T47D (cell line): ENCODE results near the gene COBL.

ENCODE experiments used
- DNase-seq, 2 experiments: peaks; one replicate each; pipeline versions ENCODE4 v3.0.0 to v3.0.0-alpha.2; 2011 to 2012; ENCODE audit warnings: low read depth in 1 of 2, low spot score in 1 of 2
- JUND ChIP-seq: IDR thresholded peaks from 2 replicates; pipeline ENCODE4 v1.6.1; 2012; ENCODE audit warnings: low read depth
- in situ Hi-C: cut with HindIII; loops from 2 replicates; pipeline ENCODE4 v1.10.0; 2016; ENCODE audit warnings: low sequenced_read_pairs, low pct_unique_long_range_greater_than_20kb

Gene COBL

GRCh38 chr7:51321961-51322515 is 5.4 kb upstream of the COBL start:
- in situ Hi-C loops, result no loop called here
- TF ChIP-seq JUND, result no peak
- no peak for DNase-seq

- in situ Hi-C loops, result no loop called here
- no peak for TF ChIP-seq JUND
- no peak for DNase-seq
These were observed 2.4 kb upstream of the COBL start for GRCh38 chr7:51318886-51319579.

- TF ChIP-seq JUND, result no peak
- in situ Hi-C loops, result no loop called here
- DNase-seq, result no peak
These were observed 1.4 kb upstream of the COBL start for GRCh38 chr7:51318001-51318400.

- DNase-seq, result no peak
- in situ Hi-C loops, result no loop called here
These were observed 937 bp upstream of the COBL start for GRCh38 chr7:51317582-51317910.

GRCh38 chr7:51316262-51316665 is 345 bp downstream of the COBL start:
- in situ Hi-C loops, result no loop called here

More at GRCh38 chr7:51317582-51317910, 937 bp upstream of the COBL start:
- no peak for TF ChIP-seq JUND

GRCh38 chr7:51315393-51316261 is 982 bp downstream of the COBL start:
- DNase-seq, result peak; percentile 56 to 70
- in situ Hi-C loops, result no loop called here
- TF ChIP-seq JUND, result no peak

More at GRCh38 chr7:51316262-51316665, 345 bp downstream of the COBL start:
- TF ChIP-seq JUND, result no peak
- peak; percentile 80 to 87 for DNase-seq

GRCh38 chr7:51314726-51315125 is 1.9 kb downstream of the COBL start:
- peak; percentile 60 to 64 for DNase-seq
- in situ Hi-C loops, result no loop called here
- TF ChIP-seq JUND, result no peak

GRCh38 chr7:51313738-51314425 is 2.7 kb downstream of the COBL start:
- no peak for TF ChIP-seq JUND
- in situ Hi-C loops, result no loop called here
- DNase-seq, result no peak

- TF ChIP-seq JUND, result no peak
- in situ Hi-C loops, result no loop called here
- no peak for DNase-seq
These were observed 3.5 kb downstream of the COBL start for GRCh38 chr7:51312951-51313737.

- no peak for DNase-seq
- in situ Hi-C loops, result no loop called here
- no peak for TF ChIP-seq JUND
These were observed 5.4 kb downstream of the COBL start for GRCh38 chr7:51311166-51311565.

- no peak for DNase-seq
- in situ Hi-C loops, result no loop called here
- no peak for TF ChIP-seq JUND
These were observed 6.5 kb downstream of the COBL start for GRCh38 chr7:51310131-51310583.
